Measurements from ENCODE around the gene ACVRL1.

The ACVRL1 gene

DNA sequence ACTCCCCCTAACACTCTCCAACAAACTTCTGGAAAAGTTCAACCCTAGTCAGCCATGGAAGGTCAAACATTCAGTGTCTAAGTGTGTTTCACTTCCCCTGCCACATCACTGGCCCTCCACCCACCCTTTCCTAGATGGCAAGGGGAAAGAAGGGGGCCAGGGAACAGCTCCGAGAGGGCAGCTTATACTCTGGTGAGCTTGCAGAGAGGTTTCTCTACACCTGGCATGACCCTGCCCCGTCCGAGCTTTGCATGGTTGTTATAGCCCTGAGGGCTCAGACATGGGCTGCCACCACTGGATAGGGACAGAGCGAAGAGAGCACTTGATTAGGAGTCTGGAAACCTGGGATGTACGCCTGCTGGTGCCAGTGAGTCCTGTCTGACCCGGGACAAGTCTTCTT, 4.0 kb downstream of the ACVRL1 start:
- H3K4me1 ChIP-seq = no peaks in the 10 kb centered on the region
- no peaks in the 10 kb centered on the region for H3K9me3 ChIP-seq
- in situ Hi-C loops (cut with MboI; ENCODE audit: low sequenced_read_pairs) = no loop called here
- no peaks in the 10 kb centered on the region for H3K27me3 ChIP-seq (ENCODE audit: low read depth)
- H3K4me3 ChIP-seq = no peak overlapping the region
- no peaks in the 10 kb centered on the region for H3K36me3 ChIP-seq (replicated peaks)
- no peak for DNase-seq (ENCODE audit: low spot score in 2 of 2)

- DNase-seq (ENCODE audit: low spot score in 2 of 2) = peak in 1 of 2 experiments; percentile 23
- no peak overlapping the region for H3K4me3 ChIP-seq
- in situ Hi-C loops (cut with MboI; ENCODE audit: low sequenced_read_pairs) = no loop called here
Measured at GRCh38 chr12:51911788-51912711, 4.7 kb downstream of the ACVRL1 start.

DNA sequence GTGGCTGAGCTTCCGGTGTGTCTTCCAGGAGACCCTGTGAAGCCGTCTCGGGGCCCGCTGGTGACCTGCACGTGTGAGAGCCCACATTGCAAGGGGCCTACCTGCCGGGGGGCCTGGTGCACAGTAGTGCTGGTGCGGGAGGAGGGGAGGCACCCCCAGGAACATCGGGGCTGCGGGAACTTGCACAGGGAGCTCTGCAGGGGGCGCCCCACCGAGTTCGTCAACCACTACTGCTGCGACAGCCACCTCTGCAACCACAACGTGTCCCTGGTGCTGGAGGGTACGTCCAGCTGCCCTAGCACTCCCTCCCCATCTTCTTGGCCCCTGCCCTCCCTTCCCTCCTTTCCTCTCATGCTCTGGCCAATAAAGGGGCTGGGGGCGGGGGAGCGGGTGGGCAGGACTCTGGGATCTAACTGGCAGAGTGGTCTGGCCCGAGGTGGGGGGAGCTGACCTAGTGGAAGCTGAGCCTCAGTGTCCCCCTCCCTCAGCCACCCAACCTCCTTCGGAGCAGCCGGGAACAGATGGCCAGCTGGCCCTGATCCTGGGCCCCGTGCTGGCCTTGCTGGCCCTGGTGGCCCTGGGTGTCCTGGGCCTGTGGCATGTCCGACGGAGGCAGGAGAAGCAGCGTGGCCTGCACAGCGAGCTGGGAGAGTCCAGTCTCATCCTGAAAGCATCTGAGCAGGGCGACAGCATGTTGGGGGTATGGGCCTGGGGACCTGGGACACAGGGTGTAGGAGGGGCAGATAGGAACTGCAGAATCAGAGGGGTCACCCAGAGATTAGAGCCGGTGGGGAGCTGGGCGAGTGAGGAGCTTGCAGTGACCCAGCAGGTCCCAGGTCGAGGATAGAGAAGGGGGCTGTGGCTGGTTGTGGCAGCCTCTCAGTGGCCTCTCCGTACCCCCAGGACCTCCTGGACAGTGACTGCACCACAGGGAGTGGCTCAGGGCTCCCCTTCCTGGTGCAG, 6.0 kb downstream of the ACVRL1 start:
- Histone ChIP-seq H3K9me3 (no peaks in the 10 kb centered on the region), H3K36me3 (replicated peaks) (no peaks in the 10 kb centered on the region), H3K27me3 (ENCODE audit: low read depth) (no peaks in the 10 kb centered on the region), H3K4me1 (no peaks in the 10 kb centered on the region), H3K4me3 (no peak overlapping the region)
- in situ Hi-C loops (cut with MboI; ENCODE audit: low sequenced_read_pairs) = no loop called here
- peak in 1 of 2 experiments; percentile 37 for DNase-seq (ENCODE audit: low spot score in 2 of 2)

More at GRCh38 chr12:51911788-51912711, 4.7 kb downstream of the ACVRL1 start:
- H3K36me3 ChIP-seq (replicated peaks) = no peaks in the 10 kb centered on the region
- no peaks in the 10 kb centered on the region for H3K9me3 ChIP-seq
- no peaks in the 10 kb centered on the region for H3K4me1 ChIP-seq
- no peaks in the 10 kb centered on the region for H3K27me3 ChIP-seq (ENCODE audit: low read depth)

GRCh38 chr12:51914034-51914923, 7.0 kb downstream of the ACVRL1 start:
- in situ Hi-C loops (cut with MboI; ENCODE audit: low sequenced_read_pairs) = no loop called here
- H3K4me1 ChIP-seq = no peaks in the 10 kb centered on the region
- no peak overlapping the region for H3K4me3 ChIP-seq
- DNase-seq (ENCODE audit: low spot score in 2 of 2) = no peak
- no peaks in the 10 kb centered on the region for H3K9me3 ChIP-seq
- no peaks in the 10 kb centered on the region for H3K36me3 ChIP-seq (replicated peaks)
- H3K27me3 ChIP-seq (ENCODE audit: low read depth) = no peaks in the 10 kb centered on the region

DNA sequence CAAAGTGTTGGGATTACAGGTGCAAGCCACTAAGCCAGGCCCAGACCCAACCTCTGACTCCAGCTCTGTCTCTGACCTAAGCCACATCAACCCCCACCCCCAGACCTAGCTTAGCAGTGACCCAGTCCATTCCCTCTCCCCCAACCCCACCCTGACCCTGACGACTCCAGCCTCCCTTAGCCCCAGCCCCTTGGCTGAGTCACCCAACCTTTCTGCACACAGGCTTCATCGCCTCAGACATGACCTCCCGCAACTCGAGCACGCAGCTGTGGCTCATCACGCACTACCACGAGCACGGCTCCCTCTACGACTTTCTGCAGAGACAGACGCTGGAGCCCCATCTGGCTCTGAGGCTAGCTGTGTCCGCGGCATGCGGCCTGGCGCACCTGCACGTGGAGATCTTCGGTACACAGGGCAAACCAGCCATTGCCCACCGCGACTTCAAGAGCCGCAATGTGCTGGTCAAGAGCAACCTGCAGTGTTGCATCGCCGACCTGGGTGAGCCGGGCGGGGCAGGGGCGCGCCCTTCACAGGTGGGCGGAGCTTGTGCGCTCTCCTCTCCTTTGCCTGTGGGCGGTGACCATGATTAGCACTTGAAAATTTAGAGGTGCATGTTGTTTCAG, 7.8 kb downstream of the ACVRL1 start:
- Histone ChIP-seq H3K27me3 (ENCODE audit: low read depth) (no peaks in the 10 kb centered on the region), H3K4me1 (no peaks in the 10 kb centered on the region), H3K4me3 (no peak overlapping the region), H3K9me3 (no peaks in the 10 kb centered on the region), H3K36me3 (replicated peaks) (no peaks in the 10 kb centered on the region)
- in situ Hi-C loops (cut with MboI; ENCODE audit: low sequenced_read_pairs) = no loop called here
- DNase-seq (ENCODE audit: low spot score in 2 of 2) = no peak

- H3K36me3 ChIP-seq (replicated peaks) = no peaks in the 10 kb centered on the region
- no peak overlapping the region for H3K4me3 ChIP-seq
- in situ Hi-C loops (cut with MboI; ENCODE audit: low sequenced_read_pairs) = no loop called here
- no peaks in the 10 kb centered on the region for H3K9me3 ChIP-seq
- no peaks in the 10 kb centered on the region for H3K27me3 ChIP-seq (ENCODE audit: low read depth)
- no peak for DNase-seq (ENCODE audit: low spot score in 2 of 2)
- H3K4me1 ChIP-seq = no peaks in the 10 kb centered on the region
Measured at GRCh38 chr12:51915951-51916350, 8.6 kb downstream of the ACVRL1 start.

GRCh38 chr12:51917041-51917590, 9.8 kb downstream of the ACVRL1 start:
- no peak for DNase-seq (ENCODE audit: low spot score in 2 of 2)
- Histone ChIP-seq H3K9me3 (no peaks in the 10 kb centered on the region), H3K4me1 (no peaks in the 10 kb centered on the region), H3K27me3 (ENCODE audit: low read depth) (no peaks in the 10 kb centered on the region), H3K4me3 (no peak overlapping the region), H3K36me3 (replicated peaks) (no peaks in the 10 kb centered on the region)
- in situ Hi-C loops (cut with MboI; ENCODE audit: low sequenced_read_pairs) = no loop called here

DNA sequence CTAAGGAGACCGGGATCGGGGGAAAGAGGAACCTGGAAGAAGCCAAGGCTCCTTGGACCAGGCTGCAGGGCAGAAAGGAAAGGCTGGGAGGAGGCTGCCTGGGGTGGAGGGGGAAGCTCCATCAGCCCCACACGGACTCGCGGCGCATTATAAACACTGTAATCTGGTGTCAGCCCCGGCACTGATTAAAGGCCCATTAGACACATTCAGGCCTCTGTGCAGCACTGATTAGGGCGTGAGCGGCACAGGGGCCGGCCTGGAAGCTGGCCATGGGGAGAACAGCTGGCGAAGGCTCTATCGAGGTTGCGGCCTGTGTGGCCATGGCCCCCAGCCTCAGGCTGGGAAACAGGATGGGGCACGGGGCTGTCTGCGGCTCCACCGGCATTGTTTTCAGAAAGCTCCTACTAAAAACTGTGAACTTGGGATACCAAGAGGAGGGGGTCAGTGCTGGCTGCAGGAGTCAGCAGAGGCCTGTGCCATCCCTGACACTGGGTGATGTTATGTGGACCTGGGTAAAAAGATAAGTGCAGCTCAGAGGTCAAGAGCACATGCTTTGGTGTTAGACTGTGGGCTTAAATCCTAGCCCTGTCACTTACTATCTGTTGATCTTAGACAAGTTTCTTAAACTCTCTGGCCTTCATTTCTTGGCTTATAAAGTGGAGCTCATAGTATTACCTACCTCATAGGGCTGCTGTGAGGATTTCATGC, 10.6 kb downstream of the ACVRL1 start:
- H3K36me3 ChIP-seq (replicated peaks) = no peaks in the 10 kb centered on the region
- H3K9me3 ChIP-seq = no peaks in the 10 kb centered on the region
- in situ Hi-C loops (cut with MboI; ENCODE audit: low sequenced_read_pairs) = no loop called here
- H3K27me3 ChIP-seq (ENCODE audit: low read depth) = no peaks in the 10 kb centered on the region
- no peak overlapping the region for H3K4me3 ChIP-seq
- no peaks in the 10 kb centered on the region for H3K4me1 ChIP-seq
- DNase-seq (ENCODE audit: low spot score in 2 of 2) = no peak

DNA sequence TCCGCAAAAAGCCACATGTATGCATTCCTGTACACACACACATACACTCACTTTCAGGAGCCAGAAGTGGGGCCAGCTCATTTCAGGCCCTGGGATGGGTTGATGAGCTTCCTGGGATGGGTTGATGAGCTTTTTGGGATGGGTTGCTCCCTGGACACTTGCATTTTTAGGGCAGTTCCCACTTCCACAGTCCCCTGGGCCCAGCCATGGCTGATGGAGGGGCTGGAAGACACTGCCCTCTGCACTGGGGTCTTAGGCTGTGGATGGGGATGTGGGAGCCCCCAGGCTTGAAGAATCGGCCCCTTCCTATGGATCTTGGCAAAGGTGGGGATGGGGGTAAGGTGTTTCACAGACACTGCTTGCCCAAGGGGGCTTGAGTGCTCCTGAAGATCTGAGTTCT, 12.7 kb downstream of the ACVRL1 start:
- no peak for DNase-seq (ENCODE audit: low spot score in 2 of 2)
- no peak overlapping the region for H3K4me3 ChIP-seq
- H3K9me3 ChIP-seq = no peaks in the 10 kb centered on the region
- H3K27me3 ChIP-seq (ENCODE audit: low read depth) = no peaks in the 10 kb centered on the region
- H3K4me1 ChIP-seq = peaks cover 3% of the 10 kb centered on the region; the same call in 1 of the 2 replicates
- no peaks in the 10 kb centered on the region for H3K36me3 ChIP-seq (replicated peaks)
- in situ Hi-C loops (cut with MboI; ENCODE audit: low sequenced_read_pairs) = no loop called here

DNA sequence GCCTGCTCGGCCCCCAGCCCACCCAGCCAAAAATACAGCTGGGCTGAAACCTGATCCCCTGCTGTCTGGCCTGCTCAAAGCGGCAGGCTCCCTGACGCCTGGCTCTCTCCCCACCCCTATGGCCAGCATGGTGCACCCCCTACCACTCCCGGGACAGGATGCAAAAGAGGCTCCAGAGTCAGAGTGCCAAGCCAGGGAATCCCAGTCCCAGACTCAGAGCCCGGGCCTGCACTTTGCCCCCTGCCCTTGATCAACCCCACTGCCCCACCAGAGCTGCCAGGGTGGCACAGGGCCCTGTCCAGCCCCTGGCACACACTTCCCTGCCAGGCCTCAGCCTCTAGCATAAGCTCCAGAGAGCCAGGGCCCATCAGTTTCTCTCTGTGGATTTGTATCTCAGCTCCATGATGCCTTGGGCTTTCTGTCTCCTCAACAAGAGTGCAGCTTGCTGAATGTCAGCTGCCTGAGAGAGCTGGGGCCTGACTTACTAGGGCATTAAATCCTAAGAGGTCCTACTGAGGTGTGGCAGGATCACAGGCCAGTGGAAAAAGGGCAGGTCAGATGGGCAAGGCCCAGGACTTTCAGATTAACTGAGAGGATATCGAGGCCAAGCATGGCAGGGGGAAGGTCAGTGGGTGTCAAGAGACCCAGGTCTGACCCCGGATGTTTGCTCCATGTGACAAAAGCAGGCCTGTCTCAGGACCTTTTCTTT, 13.9 kb downstream of the ACVRL1 start:
- DNase-seq (ENCODE audit: low spot score in 2 of 2) = no peak
- Histone ChIP-seq H3K36me3 (replicated peaks) (no peaks in the 10 kb centered on the region), H3K4me1 (peaks cover 3% of the 10 kb centered on the region; the same call in 1 of the 2 replicates), H3K4me3 (no peak overlapping the region), H3K9me3 (no peaks in the 10 kb centered on the region), H3K27me3 (ENCODE audit: low read depth) (no peaks in the 10 kb centered on the region)
- in situ Hi-C loops (cut with MboI; ENCODE audit: low sequenced_read_pairs) = no loop called here

DNA sequence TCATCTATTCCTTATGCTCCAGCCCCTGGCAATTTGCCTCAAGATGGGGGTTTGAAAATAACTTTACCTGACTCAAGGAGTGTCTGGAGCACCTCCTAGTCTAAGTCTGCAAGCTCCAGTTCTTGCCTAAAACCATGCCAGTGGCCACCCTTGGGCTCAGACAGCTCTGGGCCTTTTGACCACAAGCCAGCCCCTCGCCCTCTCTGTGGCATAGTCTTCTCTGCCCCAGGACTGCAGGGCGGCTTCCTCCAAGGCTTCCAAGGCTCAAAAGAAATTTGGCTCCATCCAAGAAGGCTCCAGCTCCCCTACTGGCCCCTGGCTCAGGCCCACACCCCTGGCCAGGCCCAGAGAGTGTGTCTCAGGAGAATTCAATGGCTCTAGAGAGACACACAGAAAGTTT, 14.8 kb downstream of the ACVRL1 start:
- Histone ChIP-seq H3K9me3 (no peaks in the 10 kb centered on the region), H3K36me3 (replicated peaks) (no peaks in the 10 kb centered on the region), H3K4me1 (peaks cover 3% of the 10 kb centered on the region; the same call in 1 of the 2 replicates), H3K4me3 (no peak overlapping the region), H3K27me3 (ENCODE audit: low read depth) (no peaks in the 10 kb centered on the region)
- in situ Hi-C loops (cut with MboI; ENCODE audit: low sequenced_read_pairs) = no loop called here
- DNase-seq (ENCODE audit: low spot score in 2 of 2) = no peak

Data from HAP-1 (cell line).